ENCODE measurements around the gene APBA2. TPM values are rescaled to one million over a fixed set of nuclear protein-coding genes. Genes with fewer than 3 reads are reported as not detected.

Gene APBA2
- polyA plus RNA-seq, 2 of the 4 experiments (the other 2 are of a cell fraction): 11.4 to 12.6 TPM

- Histone ChIP-seq H3K4me1 (no peaks in the 10 kb centered on the region), H3K4me3 (no peak overlapping the region), H3K4me2 (no peak overlapping the region), H3K27ac (no peak overlapping the region), H3K9me3 (no peaks in the 10 kb centered on the region)
- TF ChIP-seq EP300 (IDR thresholded peaks at IDR 0.05): no peak
- TF ChIP-seq MYC (IDR thresholded peaks at IDR 0.05; ENCODE audit: borderline replicate concordance, low read length): no peak
- TF ChIP-seq FOXS1 (CRISPR knock-in tag; IDR thresholded peaks at IDR 0.05): no peak
- no peak for TF ChIP-seq CEBPB (IDR thresholded peaks at IDR 0.05)
- no peak for TF ChIP-seq SREBF2 (IDR thresholded peaks at IDR 0.05)
- peak; percentile 59 for TF ChIP-seq MAFK (IDR thresholded peaks at IDR 0.05; ENCODE audit: partially characterized antibody)
- FAIRE-seq: no peak
- WGBS (ENCODE audit: missing lambda C conversion rate): 90% methylated on average over 5 of the region's 5 CpGs
- no peak for DNase-seq (ENCODE audit: low read depth in 1 of 2, low spot score in 1 of 2)
- ATAC-seq: no peak
- CTCF ChIA-PET: interaction anchor here (0.8 to 1.1 kb wide), 2 partner anchors 8 to 50 kb away, joined by 3 to 4 read pairs; no protein-coding TSS in a partner anchor
- POLR2A ChIA-PET: no interaction called here
These were observed 111.2 kb downstream of the APBA2 start for GRCh38 chr15:28996953-28997352.

- ChIA-PET POLR2A (no interaction called here), CTCF (interaction anchor here (0.6 to 1.5 kb wide), 4 partner anchors 21 to 106 kb away, joined by 4 to 6 read pairs (median 5); no protein-coding TSS in a partner anchor)
- Histone ChIP-seq H3K4me2 (no peak overlapping the region), H3K9me3 (no peaks in the 10 kb centered on the region), H3K4me1 (no peaks in the 10 kb centered on the region), H3K27ac (no peak overlapping the region), H3K4me3 (no peak overlapping the region)
- 90% methylated on average over 4 of the region's 4 CpGs for WGBS (ENCODE audit: missing lambda C conversion rate)
- DNase-seq (ENCODE audit: low read depth in 1 of 2, low spot score in 1 of 2) (no peak), ATAC-seq (no peak), FAIRE-seq (no peak)
- TF ChIP-seq REST (IDR thresholded peaks at IDR 0.05) (no peak), CEBPB (IDR thresholded peaks at IDR 0.05) (no peak), RARB (CRISPR knock-in tag; IDR thresholded peaks at IDR 0.05) (no peak), SMC3 (IDR thresholded peaks at IDR 0.05) (no peak), HMGXB4 (CRISPR knock-in tag; IDR thresholded peaks at IDR 0.05; ENCODE audit: borderline replicate concordance) (no peak), USF2 (IDR thresholded peaks at IDR 0.05) (no peak), MAZ (IDR thresholded peaks at IDR 0.05; ENCODE audit: borderline replicate concordance, low read depth, low read length) (no peak), HOXB5 (CRISPR knock-in tag; IDR thresholded peaks at IDR 0.05) (no peak), FOXS1 (CRISPR knock-in tag; IDR thresholded peaks at IDR 0.05) (no peak), EHMT2 (IDR thresholded peaks at IDR 0.05; ENCODE audit: low read depth) (no peak), RFX5 (IDR thresholded peaks at IDR 0.05) (no peak), KDM5A (IDR thresholded peaks at IDR 0.05) (no peak), BHLHE40 (IDR thresholded peaks at IDR 0.05; ENCODE audit: low read depth, low read length) (no peak), MAX (IDR thresholded peaks at IDR 0.05) (no peak)
These were observed 112.0 kb downstream of the APBA2 start for GRCh38 chr15:28997791-28998190.
